ENCODE results near the gene SORCS1.

The SORCS1 gene

DNA sequence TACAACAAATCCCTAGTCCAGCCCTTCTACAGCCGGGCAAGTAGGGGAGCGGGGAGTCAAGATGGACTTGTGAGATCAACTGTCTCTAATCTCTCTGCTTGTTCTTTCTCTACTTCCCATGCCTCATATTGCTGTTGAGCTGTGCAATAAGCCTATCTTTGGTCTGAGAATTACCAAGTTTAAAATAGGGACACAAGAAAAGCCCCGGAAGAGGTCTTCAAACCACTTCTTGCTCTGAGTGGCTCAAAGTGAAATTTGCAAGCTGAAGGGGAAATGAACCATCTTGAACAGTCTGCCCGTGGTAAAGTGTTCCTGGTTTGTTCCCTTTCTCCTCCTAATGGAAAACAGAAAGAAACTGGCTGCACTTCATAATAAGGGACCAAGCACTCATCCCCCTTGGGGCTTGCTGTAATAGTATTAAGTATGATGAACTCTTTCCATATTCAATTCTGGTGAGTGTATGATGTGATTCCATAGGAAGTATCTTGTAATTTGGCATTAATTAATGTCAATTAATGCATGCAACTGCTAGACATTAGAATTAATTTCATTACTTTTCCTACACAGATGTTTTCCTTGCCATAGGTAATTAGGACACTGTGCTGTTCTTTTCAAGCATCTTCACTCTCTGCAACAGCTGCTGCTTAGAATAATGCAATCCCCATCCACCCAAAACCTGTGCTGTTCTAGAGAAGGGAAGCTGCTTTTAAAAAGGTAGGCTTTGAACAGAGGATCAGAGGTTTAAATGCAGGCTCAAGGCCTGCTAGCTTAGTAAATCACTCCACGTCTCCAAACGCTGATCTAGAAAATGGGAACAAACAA, 449.6 kb downstream of the SORCS1 start:
- DNase-seq: no peak

DNA sequence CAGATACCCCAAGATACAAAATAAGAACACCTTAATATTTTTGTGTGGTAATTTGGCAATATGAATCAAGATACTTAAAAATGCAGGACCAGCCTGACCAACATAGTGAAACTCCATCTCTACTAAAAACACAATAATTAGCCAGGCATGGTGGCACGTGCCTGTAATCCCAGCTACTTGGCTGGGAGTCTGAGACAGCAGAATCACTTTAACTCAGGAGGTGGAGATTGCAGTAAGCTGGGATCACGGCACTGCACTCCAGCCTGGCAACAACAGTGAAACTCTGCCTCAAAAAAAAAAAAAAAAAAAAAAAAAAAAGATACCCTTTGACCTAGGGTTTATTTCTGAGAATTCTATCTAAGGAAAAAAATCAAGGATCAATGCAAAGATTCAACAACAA, 450.7 kb downstream of the SORCS1 start:
- no peak for DNase-seq

DNA sequence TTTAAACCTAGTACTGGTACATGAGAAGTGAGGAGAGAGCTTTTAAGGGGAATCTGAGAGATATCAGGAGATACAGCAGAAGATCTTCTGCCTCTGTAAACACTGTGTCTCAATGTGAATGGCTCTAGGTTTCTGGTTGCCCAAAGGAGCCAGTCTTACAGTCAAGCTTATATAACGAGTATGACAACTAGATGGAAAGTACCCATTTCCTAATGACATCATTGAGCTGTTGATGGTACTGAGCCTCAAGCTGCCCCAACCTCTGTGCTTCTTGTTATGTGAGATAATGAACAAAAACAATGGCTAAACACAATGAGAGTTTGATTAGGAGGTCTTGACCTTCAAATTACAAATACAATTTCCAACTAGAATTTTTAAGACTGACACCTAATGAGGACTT, 451.5 kb downstream of the SORCS1 start:
- DNase-seq: no peak

DNA sequence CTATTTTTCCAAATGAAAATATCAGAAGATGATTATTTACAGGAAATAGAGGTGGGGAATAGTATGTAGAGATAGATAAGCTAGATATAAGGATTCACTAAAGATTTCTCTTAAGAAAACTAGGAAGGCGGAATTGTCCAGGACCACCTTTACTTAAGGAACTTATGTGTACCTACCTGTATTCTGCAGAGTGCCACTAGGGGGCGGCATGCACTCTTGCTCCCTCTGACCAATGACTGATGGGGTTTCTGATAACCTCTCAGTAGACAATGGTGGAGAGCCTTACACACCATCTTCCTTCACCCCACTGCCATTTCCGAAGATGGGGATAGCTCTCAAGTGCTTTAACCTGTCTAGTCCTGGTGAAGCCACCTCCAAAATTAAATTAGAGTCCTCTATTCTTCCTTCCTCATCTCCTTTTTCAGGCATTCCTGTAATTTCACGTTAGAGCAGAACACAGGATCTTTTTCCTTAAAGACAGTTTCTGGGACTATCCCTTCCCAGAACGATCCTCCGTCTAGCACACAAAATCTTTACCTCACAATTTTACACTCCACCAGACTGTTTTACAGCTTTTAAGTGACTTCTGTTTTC, 453.1 kb downstream of the SORCS1 start:
- no peak for DNase-seq

DNA sequence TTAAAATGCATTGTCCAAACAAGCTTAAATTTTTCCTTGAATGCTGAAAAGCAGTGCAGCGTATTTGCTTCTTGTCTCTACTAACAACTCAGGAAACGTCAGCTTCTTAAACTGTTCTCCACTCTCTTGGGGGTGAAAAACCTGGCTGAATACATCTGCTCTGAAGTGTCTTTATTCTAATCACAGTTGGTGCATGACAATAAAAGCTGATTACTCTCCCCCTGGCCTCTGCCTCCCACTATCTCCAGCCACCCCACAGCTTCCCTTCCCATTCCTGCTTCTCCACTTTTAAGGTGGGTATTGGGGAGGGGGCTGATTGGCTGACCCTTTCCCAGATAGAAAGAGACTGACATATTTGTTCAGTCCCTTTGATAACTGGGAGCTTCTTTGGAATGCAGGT, 456.0 kb downstream of the SORCS1 start:
- DNase-seq: no peak

DNA sequence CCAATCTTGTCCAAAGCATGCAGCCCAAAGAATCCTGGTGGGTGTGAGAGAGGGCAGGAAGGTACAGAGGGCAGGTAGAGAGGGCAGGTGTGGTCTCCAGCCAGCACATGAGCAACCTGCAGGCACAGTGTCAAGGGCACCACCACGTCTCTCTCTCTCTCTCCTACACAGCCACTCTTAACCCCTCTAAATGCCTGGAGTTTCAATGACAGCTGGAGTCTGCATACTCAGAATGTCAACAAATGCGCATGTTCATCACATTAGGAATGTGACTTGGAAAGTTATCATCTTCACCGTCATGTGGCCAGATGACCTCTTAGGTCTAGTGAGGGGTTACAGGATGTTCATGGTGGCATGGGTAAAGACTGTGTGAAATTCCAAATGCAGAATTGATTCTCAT, 456.8 kb downstream of the SORCS1 start:
- no peak for DNase-seq

DNA sequence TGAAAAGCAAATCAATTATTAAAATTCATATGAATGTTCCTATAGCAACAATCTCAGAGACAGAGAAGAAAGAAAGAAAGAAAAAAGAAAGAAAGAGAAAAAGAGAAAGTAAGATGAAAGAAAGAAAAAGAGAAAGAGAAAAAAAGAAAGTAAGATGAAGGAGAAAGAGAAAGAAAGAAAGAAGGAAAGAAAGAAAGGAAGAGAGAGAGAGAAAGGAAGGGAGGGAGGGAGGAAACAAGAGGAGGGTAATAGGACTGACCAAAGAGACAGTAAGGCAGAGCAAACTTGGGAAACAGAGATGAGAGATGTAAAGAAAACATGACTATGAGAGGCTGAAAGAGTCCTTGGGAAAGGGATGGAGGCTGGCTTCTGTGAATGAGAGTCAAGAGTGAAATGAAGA, 458.4 kb downstream of the SORCS1 start:
- DNase-seq: no peak

DNA sequence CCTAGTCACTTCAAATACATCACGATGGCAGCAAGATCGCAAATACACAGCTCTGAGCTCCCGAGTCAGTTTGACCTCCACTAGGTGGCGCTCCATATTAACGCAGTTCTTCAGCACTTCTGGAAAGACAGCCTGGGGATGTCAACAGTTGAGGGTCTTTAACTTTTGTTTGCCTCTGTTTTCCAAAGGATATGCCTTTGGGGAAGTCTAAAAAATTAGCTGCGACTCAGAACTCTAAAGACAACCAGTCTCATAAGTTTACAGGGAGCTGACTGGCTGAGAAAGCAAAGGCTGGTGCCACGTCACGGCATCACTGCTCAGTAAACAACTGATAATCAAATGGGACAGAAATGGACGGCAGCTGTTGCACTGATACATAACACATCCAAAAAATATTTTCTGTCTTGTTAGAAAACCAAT, 458.8 kb downstream of the SORCS1 start:
- peak in 1 of 2 donors; percentile 8 for DNase-seq

DNA sequence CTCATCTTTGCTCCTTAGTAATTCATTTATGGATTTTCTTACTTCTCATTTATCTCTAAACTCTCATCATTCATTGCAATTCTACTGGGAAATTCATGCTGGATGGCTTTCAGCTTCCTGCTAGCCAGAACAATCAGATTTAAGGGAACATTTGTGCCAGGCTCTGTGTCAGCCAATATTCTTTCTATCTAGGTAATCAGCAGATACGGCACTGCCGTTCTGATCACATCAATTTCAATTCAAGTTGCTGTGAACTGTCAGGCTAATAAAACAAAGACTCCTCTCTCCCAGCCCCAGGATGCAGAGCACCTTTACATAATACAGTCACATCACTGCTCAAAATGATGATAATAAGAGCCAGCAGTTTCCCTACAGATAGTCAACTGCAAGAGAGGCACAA, 468.3 kb downstream of the SORCS1 start:
- DNase-seq: no peak

DNA sequence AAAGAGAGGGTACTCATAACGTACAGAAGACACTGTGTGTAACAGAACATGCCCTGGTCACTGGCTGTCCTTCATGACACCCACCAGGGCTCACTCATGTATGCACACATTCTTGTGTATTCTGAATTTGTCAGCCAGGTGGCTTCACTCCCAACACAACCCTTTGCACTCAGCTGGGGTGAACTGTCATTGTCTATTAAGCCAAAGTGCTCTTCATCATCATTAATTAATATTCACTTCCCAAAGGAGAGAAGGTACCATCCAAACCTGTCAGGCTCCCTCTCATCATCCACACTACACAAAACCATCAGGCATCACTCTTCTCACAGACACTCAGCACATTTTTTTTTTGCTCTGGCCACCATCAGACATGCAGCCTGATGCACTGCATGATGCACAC, 469.8 kb downstream of the SORCS1 start:
- DNase-seq: no peak

DNA sequence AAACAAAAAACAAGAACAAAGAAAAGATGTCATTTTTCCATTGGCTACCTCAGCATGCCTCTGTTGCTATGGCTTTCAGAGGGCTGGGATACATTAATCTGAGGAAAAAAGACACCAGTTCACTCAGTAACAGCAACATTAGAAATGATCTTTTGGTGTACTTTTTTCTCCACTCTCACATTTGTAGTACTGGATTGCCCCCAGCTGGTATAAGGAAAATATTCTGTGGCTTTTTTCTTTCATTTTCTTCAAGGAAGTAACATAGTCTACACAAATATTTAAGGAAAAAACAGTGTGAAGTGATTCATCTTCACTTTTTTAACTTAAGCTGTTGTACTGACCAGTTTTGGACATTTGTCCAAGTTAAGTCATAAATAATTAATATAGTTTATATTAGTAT, 482.3 kb downstream of the SORCS1 start:
- DNase-seq: no peak

DNA sequence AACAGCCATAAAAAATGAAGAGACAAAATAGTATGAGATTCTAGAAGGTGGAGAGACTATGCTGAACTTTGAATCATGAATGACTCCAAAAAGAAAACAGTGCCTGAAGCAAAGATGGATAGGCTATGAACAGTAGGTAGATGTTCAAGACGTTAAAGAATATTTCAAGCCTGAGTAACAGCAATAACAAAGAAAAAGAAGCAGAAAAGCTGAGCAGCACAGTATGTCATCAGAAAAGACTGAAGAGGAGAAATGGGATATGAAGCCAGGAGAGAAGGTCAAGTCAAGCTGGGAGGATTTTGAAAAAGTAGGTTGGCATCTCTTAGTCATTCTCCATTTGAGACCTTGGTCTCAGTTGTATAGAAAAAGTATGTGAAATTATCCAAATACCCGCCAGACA, 484.4 kb downstream of the SORCS1 start:
- DNase-seq: no peak

DNA sequence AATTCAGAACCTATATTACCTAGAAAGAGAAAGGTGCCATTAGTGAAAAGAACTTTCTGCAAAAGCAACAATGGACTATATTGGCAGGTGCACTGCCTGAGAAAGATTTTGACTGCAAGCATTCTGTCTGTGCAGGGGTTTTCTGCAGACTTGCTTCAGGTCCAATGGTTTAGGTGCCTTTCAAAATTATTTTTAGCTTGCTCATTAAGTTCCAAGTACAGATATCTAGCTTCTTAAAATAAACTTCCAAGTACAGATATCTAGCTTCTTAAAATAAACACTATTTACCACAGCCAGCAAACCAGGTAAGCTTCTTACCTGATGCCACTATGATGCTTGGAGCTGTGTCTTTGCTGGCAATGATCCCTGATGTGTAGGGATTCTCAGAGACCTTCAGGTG, 485.2 kb downstream of the SORCS1 start:
- no peak for DNase-seq

DNA sequence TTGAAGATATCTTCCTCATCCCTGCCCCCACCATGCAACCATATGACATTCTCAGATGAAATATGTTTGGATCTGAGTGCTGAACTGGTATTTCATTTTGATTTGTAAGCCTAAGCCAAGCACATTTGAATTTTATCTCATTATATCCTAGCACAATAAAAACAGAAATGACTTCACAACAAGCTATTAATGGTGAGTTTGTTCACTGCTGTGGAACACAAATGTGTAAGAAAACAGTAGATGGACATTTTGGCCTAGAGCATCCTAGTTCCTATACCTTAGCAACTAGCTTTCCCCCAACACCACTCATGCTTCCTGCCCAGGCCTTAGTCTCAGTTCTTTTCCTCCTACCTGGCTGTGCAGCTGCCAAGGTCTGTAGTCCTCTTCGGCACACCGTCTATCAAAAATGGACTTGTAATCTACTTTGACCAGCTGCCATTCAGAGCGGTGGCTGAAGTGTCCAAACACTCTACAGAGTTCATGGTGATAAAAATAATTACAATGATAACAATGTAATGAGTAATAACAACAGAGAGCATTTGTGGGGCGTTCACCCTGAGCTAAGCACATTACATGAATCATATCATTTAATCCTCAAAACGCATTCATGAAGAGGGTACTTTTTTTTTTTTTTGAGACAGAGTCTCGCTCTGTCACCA, 491.9 kb downstream of the SORCS1 start:
- DNase-seq: no peak

DNA sequence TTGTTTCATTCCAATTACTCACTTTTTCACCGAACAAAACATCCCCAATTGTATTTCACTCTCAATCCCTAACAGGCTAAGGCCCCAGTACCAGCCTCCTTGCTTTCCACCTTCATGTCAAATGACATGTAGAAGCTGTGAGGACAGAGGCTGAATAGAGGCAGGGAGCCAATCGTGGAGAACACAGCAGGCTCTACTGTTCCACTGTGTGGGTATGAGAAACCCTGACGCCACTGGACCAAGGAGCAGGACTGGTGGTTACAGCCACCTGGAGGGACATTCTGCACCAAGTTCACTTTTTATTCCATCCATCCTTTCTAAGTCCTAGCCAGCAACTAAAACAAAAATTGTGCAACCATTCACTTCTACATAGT, 502.8 kb downstream of the SORCS1 start:
- no peak for DNase-seq

DNA sequence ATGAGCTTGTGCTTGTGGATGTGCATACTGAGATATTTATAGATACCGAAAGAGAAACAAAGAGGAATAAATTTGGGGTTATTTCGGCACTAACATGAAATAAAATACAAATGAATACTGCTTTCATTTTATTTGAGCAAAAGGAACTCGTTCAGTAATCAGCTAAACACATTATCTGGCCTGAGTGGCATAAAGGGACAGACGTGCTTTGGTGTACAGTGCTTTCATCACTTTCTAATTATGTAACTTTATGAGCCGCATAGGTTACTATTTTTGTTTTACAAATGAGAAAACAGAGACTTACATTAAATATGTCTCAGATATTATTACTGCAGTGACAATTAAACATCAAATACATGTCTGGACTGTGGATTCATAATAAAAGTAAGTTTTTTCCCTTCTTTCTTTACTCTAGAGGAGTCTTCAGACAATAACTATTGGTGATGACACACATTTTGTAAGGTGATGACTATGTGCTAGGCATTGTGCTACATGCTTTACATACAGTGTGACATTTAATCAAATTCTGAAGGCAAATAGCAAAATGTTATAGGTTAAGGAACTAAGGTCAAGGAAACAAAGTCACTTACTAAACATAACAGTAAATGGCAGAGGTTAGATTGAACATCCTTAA, 503.3 kb downstream of the SORCS1 start:
- DNase-seq: no peak

DNA sequence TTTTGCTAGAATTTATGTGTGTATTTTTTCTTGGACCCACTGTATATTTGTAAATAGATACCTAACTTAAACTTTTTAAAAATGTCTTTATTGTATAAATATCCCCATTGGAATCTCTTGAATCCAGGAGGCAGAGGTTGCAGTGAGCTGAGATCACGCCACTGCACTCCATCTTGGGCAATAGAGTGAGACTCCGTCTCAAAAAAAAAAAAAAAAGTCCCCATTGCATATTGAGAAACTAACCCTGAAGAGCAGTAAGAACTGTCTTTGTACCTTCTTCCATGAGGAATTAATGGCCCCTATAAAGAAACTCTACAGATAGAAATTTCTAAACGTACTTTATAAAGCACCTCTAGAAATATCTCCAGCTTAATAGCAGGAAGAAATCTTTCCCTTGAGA, 504.0 kb downstream of the SORCS1 start:
- no peak for DNase-seq

DNA sequence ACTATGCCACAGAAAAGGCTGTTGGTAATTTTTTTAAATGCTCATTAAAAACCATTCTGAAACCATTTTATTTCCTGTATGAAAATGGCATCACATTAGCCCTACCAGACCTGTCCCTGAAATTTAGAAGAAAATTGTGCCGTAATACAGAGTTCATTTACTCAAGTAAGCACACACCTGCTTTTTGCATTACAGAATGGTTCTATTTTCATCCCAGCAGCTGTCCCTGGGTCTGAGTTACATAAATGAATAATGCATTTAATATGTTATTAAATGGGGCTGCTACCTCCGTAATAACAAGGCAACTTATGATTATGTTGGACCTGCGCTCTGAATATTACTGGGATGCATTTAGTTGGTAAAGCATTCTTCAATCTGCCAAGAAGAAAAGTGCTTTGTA, 508.9 kb downstream of the SORCS1 start:
- DNase-seq: no peak

DNA sequence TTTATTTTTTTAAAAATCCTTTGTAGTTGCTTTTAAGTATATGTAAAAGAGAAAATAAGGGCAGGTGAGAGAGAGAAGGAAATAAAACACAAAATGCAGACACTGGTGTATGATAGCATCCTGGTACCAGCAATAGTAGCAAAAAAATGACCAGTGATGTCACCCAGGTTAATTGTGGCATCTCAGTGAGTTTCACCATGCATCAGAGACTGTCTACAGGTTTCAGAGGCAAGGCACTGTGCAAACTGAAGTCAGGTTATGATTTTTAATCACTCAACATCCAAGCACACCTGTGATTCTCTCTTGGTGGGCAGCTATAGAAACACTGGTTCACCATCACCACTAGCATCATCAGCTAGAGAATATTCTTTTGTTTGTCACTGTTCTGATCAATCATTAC, 509.3 kb downstream of the SORCS1 start:
- DNase-seq: no peak

DNA sequence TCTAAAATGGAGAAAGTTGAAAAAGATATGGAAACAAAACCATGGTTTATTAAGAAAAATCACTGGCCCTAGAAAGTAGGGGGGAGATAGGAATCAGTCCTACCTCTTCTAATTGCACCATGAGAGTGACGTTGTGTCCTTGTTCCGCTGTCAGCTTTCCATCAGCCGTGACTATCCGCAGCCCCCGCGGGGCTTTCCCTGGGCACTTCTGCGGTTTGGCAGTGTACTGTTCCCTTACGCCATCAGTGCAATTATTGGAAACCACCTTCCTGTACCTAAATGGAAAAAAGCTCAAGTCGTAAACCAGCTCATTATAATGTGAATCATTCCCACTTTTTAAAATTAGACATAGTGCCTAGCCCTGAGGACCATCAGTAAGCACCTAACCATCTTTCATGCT, 512.2 kb downstream of the SORCS1 start:
- DNase-seq: no peak

DNA sequence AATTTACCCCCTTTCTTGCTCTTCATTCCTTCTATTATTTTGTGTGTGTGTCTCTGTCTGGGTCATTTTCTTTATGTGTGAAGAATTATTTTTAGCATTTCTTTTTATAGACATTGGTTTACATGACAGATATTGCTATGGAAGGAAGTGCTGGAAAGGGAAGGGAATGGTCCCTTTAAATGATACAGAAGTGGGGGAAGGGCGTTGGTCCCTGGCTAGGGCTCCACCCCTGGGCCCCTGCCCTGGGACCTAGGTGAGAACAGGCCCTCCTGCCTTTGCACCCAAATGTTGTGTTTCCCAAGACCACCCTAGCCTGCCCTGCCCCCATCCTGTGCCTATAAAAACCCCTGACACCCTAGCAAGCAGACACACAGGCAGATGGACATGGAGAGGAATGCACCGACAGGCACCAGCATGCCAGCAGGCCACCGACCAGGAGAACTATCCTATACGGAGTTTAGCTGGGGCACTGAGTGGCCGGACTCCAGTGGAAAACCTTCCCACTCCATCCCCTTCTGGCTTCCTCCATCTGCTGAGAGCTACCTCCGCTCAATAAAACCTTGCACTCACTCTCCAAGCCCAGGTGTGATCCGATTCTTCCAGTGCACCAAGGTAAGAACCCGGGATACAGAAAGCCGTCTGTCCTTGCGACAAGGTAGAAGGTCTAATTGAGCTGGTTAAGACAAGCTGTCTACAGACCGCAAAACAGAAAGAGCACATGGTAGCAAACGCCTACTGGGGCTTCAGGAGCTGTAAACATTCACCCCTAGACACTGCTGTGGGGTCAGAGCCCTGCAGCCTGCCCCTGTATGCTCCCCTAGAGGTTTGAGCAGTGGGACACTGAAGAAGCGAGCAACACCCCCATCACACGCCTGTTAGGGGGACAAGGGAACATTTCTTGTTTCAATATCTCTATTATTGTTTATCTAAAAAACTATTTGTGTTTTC, 515.7 kb downstream of the SORCS1 start:
- DNase-seq: no peak

DNA sequence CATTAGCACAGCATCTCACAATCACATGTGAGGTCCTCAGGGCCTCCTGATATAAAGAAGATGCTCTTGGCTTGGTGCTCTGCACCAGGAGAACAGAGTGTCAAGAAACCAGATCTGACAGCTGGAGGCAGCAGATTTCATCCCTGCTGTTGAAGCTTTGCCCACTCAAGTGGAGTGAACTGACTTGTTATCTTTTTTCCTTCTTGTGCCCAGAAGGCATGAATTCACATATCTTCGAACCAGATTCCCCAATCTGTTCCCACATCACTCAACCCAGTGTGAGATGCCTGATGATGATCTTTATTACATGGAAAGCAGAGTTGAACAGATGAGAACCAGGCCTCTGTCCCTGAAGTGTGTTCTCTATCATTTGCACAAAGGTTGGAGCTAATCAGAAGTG, 521.0 kb downstream of the SORCS1 start:
- no peak for DNase-seq

DNA sequence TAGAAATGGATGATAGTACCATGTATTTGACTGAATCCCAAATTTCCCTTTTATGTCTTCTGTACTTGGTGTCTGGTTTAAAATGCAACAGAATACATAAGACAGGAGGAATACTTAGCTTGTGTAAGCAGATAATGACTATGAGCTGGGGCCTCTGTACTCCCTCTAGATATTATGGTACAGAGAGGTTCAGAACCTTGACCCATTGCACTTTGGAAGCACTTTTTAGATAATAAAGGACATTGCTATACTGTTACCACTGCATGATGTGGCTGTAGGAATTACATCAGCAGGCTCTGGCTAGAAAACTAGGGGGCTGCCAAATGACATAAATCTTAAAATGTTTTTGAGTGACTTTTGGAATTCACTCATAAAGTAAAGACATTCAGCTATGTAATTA, 526.6 kb downstream of the SORCS1 start:
- DNase-seq: no peak
